ENCODE measurements around the gene S100A10.

GRCh38 chr1:151953409-151954094, 40.1 kb downstream of the S100A10 start:
- TF ChIP-seq POLR2A (IDR thresholded peaks at IDR 0.05; ENCODE audit: low read depth) (no peak), CTCF (IDR thresholded peaks at IDR 0.05) (no peak)
